Fibroblast of skin of right biceps (primary cell): ENCODE data around the gene SDF4.

ENCODE experiments used
- DNase-seq: peaks from one replicate; pipeline ENCODE4 v3.0.0-alpha.2; 2013

SDF4 gene

GRCh38 chr1:1175221-1176062 lies 56.4 kb downstream of the SDF4 start:
- no peak for DNase-seq

GRCh38 chr1:1173793-1174415 lies 57.9 kb downstream of the SDF4 start, which contains the start of gene TTLL10:
TTLL10 (plus strand) TSS chr1:1173880; CDS start chr1:1179216, 5,336 bp downstream.
- no peak for DNase-seq

GRCh38 chr1:1173061-1173792 lies 58.6 kb downstream of the SDF4 start:
- no peak for DNase-seq

- no peak for DNase-seq
Observed at GRCh38 chr1:1171546-1172340, 60.1 kb downstream of the SDF4 start.

DNA sequence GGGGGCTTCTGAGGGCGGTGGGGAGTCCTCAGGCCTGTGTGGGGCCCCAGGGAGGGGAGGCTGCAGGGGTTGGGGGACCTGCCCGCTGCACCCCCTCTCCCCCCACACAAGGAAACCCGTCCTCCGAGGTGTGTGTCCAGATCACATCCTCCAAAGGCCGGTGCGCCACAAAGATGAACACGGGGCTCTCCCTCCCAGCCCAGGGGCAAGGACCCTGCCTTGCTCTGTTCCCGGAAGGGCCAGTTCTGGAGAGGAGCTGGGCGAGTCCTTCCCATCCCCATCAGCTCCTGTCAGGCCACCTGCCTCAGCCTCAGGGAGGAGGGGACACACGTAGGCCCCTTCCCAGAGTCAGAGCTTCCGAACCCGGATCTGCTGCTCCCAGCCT lies 60.6 kb downstream of the SDF4 start:
- DNase-seq, result no peak

GRCh38 chr1:1170215-1171091 lies 61.3 kb downstream of the SDF4 start:
- no peak for DNase-seq

GRCh38 chr1:1169429-1170214 lies 62.2 kb downstream of the SDF4 start:
- no peak for DNase-seq

DNA sequence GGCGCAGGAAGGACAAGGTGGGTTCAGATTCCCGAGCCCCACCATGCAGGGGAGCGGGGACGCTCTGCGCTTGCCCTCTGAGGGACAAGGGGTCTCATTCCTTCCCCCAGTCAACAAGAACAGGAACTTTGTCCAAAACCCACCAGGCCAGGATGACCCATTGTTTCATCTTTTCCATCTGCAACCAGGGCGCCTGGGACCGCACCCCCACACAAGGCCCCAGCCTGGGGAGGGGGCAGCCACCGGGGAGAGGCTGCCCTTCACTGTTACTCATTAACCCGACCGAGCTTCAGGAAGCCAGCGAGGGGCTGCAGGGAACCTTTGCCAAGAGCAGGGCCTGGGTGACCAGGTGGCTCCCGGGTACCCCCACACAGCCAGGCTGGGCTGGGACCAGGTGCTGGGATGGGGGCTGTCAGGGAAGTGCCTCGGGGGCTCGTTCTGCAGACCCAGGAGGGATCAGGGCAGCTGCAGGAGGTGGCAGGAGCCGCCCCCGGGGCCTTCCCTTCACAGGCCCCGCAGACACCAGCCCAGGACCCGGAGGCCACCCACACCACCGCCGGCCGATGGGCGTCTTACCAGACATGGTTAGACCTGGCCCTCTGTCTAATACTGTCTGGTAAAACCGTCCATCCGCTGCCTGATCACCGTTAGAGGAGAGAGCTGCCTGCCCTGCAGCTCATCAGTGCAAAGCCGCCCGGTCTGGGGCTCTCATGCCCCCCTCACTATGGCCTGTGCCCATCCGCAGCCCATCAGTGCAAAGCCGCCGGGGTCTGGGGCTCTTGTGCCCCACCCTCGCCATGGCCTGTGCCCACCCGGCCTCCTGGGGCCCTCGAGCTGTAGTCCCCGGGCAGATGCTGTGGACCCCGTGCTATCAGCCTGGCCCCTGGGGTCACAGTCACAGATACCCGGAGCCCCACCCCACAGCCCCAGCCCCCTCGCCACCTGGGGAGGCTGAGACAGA lies 63.1 kb downstream of the SDF4 start:
- no peak for DNase-seq

GRCh38 chr1:1167841-1168450 lies 63.9 kb downstream of the SDF4 start:
- no peak for DNase-seq

- no peak for DNase-seq
Observed at GRCh38 chr1:1167398-1167821, 64.4 kb downstream of the SDF4 start.
